Peyer's patch (tissue), 4 donors: ENCODE results near the gene LUC7L3.

Experiments
- POLR2A ChIP-seq, 2 donors: fragments of 450-650 bp; IDR thresholded peaks; one replicate each; pipeline ENCODE4 v1.5.1; 2017; ENCODE audit warnings: antibody characterized with exemption in 2 of 2, mild to moderate bottlenecking in 2 of 2, moderate library complexity in 2 of 2
- TF ChIP-seq, protein P1 (sequence below), 6 experiments: fragments of 450-650 bp in 4 of 6; fragments of 200-600 bp in 2 of 6; sonication (generic) in 1 of 6; IDR thresholded peaks; one replicate each; pipeline ENCODE4 v1.5.1; 2017 to 2019; ENCODE audit warnings: antibody characterized with exemption in 6 of 6, mild to moderate bottlenecking in 3 of 6, moderate library complexity in 1 of 6

DNA sequence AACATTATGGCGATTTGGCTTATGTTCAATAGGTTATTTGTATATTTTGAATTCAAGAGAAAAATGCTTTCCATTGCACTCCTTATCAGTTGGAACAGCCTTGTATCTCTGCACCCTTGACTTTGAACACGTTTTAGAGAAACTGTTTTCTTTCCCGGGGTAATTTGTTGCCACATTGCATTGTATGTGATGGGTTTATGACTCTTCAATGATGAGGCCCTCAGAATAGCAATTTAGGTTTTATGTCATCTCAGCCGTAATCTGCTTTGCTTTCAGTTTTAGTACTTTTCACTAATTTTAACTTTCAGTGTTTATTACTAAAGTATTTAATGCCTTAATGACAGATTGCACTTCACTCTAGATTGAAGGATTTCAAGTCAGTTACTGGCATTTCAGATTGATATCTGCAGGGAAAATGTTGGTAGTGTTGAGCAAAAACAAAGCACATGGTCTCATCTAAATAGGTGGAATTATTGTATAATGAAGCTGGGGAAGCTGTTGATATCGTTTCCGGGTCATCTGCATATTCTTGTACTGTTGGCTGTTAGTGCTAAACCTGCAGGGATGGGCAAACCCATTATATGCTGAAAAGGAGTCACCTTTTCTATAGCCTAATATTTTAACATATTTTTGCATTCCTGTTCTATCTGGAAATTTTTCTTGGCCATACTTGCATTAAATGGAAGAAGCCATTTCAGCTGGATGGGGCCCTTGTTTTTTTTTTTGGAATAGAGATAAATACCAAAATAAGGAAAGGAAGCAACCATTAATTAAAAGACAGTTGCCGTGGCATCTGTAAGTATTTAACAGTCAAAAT lies 2.0 kb downstream of the LUC7L3 start:
- TF ChIP-seq, protein P1, sequence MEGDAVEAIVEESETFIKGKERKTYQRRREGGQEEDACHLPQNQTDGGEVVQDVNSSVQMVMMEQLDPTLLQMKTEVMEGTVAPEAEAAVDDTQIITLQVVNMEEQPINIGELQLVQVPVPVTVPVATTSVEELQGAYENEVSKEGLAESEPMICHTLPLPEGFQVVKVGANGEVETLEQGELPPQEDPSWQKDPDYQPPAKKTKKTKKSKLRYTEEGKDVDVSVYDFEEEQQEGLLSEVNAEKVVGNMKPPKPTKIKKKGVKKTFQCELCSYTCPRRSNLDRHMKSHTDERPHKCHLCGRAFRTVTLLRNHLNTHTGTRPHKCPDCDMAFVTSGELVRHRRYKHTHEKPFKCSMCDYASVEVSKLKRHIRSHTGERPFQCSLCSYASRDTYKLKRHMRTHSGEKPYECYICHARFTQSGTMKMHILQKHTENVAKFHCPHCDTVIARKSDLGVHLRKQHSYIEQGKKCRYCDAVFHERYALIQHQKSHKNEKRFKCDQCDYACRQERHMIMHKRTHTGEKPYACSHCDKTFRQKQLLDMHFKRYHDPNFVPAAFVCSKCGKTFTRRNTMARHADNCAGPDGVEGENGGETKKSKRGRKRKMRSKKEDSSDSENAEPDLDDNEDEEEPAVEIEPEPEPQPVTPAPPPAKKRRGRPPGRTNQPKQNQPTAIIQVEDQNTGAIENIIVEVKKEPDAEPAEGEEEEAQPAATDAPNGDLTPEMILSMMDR (IDR thresholded peaks at IDR 0.05) = no peak
- TF ChIP-seq POLR2A (IDR thresholded peaks at IDR 0.05) = no peak
